ENCODE data around the gene PSTPIP1.

Gene PSTPIP1

DNA sequence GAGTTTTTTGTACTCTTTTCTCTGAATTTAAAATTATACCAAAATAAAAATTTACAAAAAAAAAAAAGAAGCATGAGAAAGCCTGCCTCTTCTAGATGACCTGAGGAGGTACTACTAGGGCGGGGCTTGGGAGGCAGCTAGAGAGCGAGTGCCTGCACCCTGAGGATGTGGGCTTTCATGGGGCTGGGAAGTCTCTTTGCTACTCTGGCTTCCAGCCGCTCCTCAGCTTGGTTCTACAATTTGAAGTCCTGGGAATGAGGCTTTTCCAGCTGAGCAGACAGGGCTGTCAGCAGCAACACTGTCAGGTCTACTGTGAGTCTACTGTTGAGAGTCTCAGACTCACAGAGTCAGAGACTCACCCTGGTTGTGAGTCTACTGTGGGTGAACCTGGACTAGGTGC is 8.2 kb upstream of the PSTPIP1 start:
- ATAC-seq (ENCODE audit: low read depth) (no peak), DNase-seq (ENCODE audit: low spot score in 2 of 2) (no peak)
- Mint-ChIP-seq H3K9me3 (no peaks in the 10 kb centered on the region), H3K27ac (no peak overlapping the region), H3K4me3 (no peak overlapping the region), H3K27me3 (no peaks in the 10 kb centered on the region), H3K4me1 (peaks cover 16% of the 10 kb centered on the region), H3K36me3 (no peaks in the 10 kb centered on the region)

DNA sequence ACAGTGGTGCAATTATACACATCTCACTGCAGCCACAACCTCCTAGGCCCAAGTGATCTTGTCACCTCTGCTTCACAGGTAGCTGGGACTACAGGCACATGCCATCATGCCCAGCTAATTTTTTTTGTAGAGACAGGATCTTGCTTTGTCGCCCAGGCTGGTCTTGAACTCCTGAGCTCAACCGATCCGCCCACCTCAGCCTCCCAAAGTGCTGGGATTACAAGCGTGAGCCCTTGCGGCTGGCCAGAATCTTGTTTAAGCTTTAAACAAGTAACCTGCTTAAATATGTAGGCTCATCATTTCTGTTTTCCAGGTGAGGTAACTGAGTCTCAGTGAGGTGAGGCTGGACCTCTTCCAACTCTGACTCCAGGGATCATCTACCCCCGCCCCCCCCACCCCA is 7.7 kb upstream of the PSTPIP1 start:
- Mint-ChIP-seq H3K36me3 (no peaks in the 10 kb centered on the region), H3K9me3 (no peaks in the 10 kb centered on the region), H3K27me3 (no peaks in the 10 kb centered on the region), H3K4me3 (no peak overlapping the region), H3K4me1 (peaks cover 20% of the 10 kb centered on the region), H3K27ac (no peak overlapping the region)
- ATAC-seq (ENCODE audit: low read depth) (no peak), DNase-seq (ENCODE audit: low spot score in 2 of 2) (no peak)

DNA sequence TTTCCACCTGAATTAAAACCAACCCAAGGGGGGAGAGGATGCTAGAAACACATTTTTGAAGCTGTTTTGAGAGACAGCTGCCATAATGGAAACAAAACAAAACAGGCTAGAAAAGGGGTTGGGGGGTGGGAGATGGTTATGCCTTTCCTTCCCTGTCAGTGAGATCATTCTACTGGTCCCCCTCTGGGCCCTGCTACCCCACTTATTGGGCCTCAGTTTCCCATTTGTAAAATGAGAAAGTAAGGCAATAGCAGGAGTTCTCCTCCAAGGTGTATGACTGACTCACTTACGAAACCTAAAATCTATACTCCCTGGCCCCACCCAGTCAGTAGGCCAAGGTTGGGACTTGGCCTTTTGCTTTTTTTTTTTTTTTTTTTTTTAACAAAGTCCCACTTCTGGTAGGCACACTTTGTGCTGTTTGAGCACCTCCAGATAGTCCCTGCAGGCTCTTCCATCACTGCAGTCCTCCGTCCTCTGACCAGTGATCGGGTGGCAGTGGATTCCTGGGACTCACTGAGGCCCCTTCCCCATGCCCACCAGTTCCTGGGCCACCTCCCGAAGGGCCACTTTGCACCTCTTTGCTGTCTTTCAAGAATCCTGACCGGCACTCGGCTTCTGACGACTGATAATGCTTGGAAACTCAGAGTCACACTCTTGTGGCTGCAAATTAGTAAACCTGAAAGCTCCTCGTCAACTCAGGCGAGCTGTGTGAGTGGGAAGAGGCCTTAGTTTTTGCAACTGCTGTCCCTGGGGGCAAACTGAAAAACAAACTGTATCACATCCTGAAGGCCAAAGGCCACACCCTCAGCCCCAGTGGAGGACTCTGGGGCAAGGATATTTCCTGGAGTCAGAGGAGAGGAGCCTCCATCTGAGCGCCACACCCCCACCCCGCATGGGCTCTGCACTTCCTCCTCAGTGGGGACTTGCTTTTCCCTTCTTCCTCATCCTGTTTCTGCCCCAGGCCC is 6.7 kb upstream of the PSTPIP1 start:
- no peaks in the 10 kb centered on the region for H3K27me3 Mint-ChIP-seq
- H3K27ac Mint-ChIP-seq: peak overlapping the region; percentile 72
- DNase-seq (ENCODE audit: low spot score in 2 of 2) (no peak), ATAC-seq (ENCODE audit: low read depth) (peak; percentile 53)
- peak overlapping the region; percentile 69 for H3K4me3 Mint-ChIP-seq
- H3K36me3 Mint-ChIP-seq: no peaks in the 10 kb centered on the region
- H3K4me1 Mint-ChIP-seq: peaks cover 25% of the 10 kb centered on the region
- H3K9me3 Mint-ChIP-seq: no peaks in the 10 kb centered on the region

DNA sequence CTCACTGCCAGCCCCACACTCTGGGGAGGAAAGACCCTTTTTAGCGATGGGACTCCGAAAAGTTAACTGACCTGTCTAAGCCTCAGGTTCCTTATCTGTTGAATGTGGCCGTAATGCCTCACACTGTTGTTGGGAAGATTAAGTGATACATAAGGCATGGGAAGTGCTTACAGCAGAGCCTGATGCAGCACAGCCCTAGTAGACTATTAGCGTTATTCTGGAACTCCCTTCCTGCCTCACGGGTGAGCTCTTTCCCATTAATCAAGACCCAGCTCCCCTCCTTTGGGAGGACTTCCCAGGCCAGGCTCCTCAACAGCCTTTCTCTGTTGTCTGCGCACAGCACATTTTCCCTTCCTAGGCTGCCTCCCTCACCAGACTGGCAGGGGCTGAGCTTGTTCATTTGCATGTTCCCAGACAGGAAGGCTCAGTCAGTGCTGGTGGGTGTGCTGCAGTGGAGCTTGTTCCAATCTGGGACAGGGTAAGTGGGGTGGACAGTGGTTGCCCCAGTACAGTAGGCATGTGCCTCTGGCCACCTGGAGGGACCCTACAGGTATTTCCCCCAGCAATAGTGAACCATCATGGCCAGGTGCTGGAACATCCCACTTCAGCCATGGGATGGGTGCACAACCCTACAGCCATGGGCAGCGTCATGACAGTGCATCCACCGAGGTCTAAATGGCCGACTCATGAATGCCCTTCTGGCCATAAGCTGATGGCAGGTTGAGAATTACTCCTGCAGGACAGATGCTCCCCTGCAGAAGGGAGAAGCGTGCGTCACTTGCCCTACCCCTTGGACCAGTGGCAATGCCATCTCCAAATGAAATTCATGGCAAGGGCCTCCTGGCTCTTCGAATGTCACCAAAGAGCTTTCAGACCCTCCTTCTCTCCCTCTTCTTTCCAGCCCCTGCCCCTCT is 5.8 kb upstream of the PSTPIP1 start:
- DNase-seq (ENCODE audit: low spot score in 2 of 2): no peak
- peak; percentile 17 for ATAC-seq (ENCODE audit: low read depth)
- no peaks in the 10 kb centered on the region for H3K27me3 Mint-ChIP-seq

DNA sequence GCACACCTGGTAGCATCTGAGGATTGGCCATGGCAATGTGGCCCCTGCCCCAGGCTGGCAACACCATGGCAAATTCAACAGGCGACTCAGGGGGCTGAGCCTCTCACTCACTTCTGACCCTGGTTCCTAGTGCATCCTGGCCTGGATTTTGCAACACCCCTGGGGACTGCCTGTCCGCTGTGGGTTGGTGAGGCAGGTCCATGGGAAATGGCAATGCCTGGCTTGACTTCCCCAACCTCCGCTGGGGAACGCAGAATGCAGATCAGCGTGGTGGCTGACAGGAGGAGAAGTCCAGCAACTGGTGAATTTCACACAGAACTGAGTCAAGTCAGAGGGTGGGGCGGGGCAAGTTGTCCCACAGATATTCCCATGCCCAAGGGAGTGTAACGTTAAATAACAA is 3.9 kb upstream of the PSTPIP1 start:
- H3K36me3 Mint-ChIP-seq: no peaks in the 10 kb centered on the region
- no peaks in the 10 kb centered on the region for H3K9me3 Mint-ChIP-seq
- ATAC-seq (ENCODE audit: low read depth): no peak
- H3K27ac Mint-ChIP-seq: no peak overlapping the region
- peaks cover 45% of the 10 kb centered on the region for H3K4me1 Mint-ChIP-seq
- H3K4me3 Mint-ChIP-seq: no peak overlapping the region
- no peak for DNase-seq (ENCODE audit: low spot score in 2 of 2)
- no peaks in the 10 kb centered on the region for H3K27me3 Mint-ChIP-seq

More for the DNA sequence above, 5.8 kb upstream of the PSTPIP1 start:
- no peaks in the 10 kb centered on the region for H3K36me3 Mint-ChIP-seq
- H3K9me3 Mint-ChIP-seq: no peaks in the 10 kb centered on the region
- H3K4me3 Mint-ChIP-seq: peak overlapping the region; percentile 69
- peak overlapping the region; percentile 72 for H3K27ac Mint-ChIP-seq
- peaks cover 32% of the 10 kb centered on the region for H3K4me1 Mint-ChIP-seq

DNA sequence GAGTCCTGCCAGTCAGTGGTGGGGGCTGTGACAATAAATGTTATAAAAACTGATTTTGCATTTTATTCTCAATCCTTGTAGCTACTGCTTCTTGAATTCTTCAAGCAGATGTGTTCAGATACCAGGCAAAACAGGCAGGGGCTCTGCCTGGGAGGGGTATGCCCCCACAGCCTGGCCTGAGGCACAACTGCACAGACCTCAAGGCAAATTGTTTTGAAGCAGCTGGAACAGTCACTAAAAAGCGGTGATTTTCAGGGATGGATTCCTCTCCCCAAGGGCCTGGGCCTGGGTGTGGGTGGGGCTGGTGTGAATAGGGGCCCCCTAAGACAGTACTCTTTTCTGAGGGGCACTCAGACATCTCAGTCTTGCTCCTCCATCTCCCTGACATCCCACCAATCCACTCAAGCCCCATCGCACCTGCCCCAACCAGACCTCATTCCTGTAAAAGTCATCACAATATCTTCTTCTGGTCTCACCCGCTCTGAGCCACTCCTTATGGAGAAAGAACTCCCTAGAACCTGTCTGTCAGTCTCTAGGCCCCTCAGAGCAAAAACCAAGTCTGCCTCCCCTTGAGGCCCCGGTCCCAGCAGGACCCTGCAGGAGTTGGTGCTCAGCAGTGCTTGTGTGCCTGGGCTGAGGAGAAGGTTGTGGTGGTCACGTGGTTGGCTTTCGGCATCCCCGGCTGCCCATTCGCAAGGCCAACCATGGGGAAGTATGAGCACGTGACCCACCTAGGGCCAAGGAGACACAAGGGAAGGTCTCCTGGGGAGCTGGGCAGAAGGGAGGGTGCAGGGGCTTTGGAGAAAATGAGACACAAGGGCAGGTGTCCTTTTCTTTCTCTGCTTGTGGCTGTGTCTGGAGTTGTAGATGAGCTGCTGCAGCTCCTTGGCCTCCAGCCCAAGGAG is 2.9 kb upstream of the PSTPIP1 start:
- DNase-seq (ENCODE audit: low spot score in 2 of 2) (no peak), ATAC-seq (ENCODE audit: low read depth) (no peak)
- Mint-ChIP-seq H3K27me3 (no peaks in the 10 kb centered on the region), H3K36me3 (no peaks in the 10 kb centered on the region), H3K4me3 (no peak overlapping the region), H3K4me1 (peaks cover 45% of the 10 kb centered on the region), H3K27ac (no peak overlapping the region), H3K9me3 (no peaks in the 10 kb centered on the region)

DNA sequence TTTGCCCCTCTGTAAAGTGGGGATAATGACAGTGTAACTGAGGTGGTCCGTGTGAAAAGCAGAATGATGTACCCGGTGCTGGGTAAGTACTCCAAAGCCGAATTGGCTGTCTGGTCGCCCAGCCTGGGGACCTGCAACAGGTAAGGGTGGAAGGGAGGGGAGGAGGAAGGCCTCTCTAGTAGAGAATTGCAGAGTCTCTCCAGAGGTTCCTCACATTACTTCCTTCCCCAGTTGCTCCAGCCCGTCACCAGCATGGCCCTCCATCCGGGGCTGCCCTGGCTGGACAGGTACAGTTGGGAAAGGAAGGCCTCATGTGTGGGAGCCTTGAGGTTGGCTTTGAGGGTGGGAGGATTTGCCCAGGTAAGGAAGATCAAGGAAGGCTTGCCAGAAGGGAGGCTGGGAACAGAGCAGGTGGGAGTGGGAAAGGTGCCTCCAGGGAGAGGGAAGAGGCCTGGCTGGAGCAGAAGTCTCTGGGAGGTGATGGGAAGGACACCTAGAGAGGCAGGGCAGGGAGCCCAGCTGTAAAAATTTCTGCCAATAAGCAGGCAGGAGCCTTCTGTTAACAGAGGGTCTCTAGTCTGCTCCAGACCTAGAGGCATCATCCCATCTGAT is 1.7 kb upstream of the PSTPIP1 start:
- Mint-ChIP-seq H3K9me3 (no peaks in the 10 kb centered on the region), H3K27me3 (no peaks in the 10 kb centered on the region), H3K4me3 (peak overlapping the region; percentile 21), H3K36me3 (no peaks in the 10 kb centered on the region), H3K27ac (peak overlapping the region; percentile 62), H3K4me1 (peaks cover 48% of the 10 kb centered on the region)
- ATAC-seq (ENCODE audit: low read depth): no peak
- DNase-seq (ENCODE audit: low spot score in 2 of 2): no peak

DNA sequence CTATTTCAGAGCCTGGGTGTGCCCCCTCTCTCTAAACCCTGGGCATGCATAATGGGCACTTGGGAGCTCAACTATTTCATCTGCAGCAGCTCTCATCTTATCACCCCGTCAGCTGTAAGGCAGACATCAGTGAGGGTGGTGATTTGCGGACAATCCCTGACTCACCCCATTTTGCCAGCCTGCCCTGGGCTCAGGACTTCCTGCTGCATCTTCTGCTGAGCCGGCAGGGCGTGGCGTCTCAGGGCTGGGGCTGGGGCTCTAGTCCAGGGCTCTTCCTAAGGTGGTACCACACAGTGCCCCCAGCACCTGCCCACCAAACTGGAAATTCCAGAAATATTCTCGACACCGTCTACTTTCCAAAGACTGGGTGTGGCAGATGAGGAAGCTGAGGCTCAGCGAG is 925 bp upstream of the PSTPIP1 start:
- DNase-seq (ENCODE audit: low spot score in 2 of 2) (no peak), ATAC-seq (ENCODE audit: low read depth) (no peak)
- H3K4me1 Mint-ChIP-seq: peaks cover 44% of the 10 kb centered on the region
- peaks cover 4% of the 10 kb centered on the region for H3K36me3 Mint-ChIP-seq
- no peaks in the 10 kb centered on the region for H3K27me3 Mint-ChIP-seq
- peak overlapping the region; percentile 94 for H3K27ac Mint-ChIP-seq
- peak overlapping the region; percentile 55 for H3K4me3 Mint-ChIP-seq
- no peaks in the 10 kb centered on the region for H3K9me3 Mint-ChIP-seq

DNA sequence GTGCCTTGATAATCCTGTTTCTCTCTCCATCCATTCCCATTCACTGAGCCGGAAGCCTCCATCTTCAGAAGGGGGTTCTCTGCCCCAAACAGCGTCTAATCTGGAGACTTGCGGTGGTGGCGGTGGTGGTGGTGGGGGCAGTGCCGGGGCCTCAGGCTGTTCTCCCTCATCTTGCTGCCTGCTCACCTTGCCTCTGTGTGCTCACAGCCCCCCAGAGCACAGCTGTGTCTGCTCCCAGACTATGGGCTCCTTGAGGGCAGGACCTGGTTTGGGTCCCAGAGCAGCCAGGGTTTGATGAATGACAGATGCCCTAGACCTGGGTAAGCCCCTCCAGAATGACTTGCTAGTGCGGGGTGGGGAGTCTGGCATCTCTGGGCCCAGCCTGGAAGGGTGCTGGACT is 430 bp upstream of the PSTPIP1 start:
- Mint-ChIP-seq H3K27ac (peak overlapping the region; percentile 94), H3K9me3 (no peaks in the 10 kb centered on the region), H3K27me3 (no peaks in the 10 kb centered on the region), H3K36me3 (peaks cover 4% of the 10 kb centered on the region), H3K4me3 (peak overlapping the region; percentile 93), H3K4me1 (peaks cover 43% of the 10 kb centered on the region)
- no peak for ATAC-seq (ENCODE audit: low read depth)
- no peak for DNase-seq (ENCODE audit: low spot score in 2 of 2)

DNA sequence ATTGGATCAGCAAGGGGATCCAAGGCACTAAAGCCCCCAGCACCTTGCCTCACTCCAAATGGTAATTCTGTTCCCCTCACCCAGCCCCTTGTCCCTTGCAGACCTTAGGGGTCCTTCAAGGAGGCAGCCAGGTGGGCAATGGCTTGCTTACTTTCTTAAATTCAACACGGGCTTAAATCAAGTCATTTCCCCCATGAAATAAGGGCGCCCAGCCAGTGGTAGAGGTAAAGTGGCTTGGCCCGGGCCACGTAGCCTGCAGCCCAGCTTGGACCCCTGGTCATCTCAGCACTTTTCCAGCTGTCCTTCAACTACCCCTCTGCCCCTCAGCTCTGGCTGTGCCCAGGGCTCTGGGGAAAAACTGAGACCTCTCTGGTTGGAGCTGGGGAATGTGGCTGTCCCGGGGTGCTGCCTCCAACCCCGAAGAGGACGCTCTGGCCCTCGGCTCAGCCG is 1.2 kb downstream of the PSTPIP1 start:
- H3K4me3 Mint-ChIP-seq: peak overlapping the region; percentile 93
- peak overlapping the region; percentile 94 for H3K27ac Mint-ChIP-seq
- H3K9me3 Mint-ChIP-seq: no peaks in the 10 kb centered on the region

DNA sequence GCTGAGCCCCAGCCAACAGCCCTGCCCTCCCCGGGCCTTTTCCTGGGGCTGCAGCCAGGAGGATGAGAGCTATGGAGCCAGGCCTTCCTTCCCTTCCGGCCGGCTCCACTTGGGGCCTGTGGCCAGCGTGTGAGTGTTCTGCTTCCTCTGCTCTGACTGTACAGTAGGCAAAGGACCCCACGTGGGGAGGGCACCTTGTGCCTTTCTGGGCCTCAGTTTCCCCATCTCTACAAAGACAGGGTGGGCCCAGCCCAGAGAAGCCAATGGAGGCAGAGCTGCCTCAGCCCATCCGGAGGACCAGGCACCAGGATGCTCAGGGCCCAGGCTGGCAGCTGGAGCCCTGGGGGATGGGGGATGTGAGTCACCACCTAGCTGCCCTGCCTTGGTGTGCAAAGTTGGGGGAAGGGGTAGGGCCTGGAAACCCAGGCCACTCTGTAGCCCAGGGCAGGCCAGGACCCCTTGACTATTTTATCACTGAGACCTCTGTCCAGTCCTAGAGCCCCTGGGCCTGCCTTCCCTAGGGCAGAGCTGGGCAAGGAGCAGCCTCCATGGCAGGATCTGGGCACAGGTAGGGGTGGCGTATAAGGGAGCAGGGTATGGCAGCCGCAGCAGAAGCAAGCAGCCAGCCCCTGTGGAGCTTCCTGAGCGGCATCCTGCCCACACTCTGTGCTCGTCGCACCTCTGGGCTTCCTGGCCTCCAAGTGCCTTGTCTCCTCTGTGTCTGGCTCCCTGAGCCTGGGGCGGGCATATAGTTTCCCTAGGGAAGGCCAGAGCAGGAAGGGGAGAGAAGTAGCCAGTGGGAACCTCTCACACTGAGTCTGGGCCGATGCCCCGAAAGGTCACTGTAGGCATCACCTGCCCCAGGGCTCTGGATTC is 1.8 kb downstream of the PSTPIP1 start:
- Mint-ChIP-seq H3K9me3 (no peaks in the 10 kb centered on the region), H3K4me3 (peak overlapping the region; percentile 93), H3K27me3 (no peaks in the 10 kb centered on the region), H3K4me1 (peaks cover 44% of the 10 kb centered on the region), H3K27ac (peak overlapping the region; percentile 35), H3K36me3 (peaks cover 6% of the 10 kb centered on the region)
- DNase-seq (ENCODE audit: low spot score in 2 of 2): no peak
- ATAC-seq (ENCODE audit: low read depth): no peak

More for the DNA sequence above, 1.2 kb downstream of the PSTPIP1 start:
- peaks cover 41% of the 10 kb centered on the region for H3K4me1 Mint-ChIP-seq
- peaks cover 6% of the 10 kb centered on the region for H3K36me3 Mint-ChIP-seq
- H3K27me3 Mint-ChIP-seq: no peaks in the 10 kb centered on the region
- DNase-seq (ENCODE audit: low spot score in 2 of 2) (no peak), ATAC-seq (ENCODE audit: low read depth) (no peak)

DNA sequence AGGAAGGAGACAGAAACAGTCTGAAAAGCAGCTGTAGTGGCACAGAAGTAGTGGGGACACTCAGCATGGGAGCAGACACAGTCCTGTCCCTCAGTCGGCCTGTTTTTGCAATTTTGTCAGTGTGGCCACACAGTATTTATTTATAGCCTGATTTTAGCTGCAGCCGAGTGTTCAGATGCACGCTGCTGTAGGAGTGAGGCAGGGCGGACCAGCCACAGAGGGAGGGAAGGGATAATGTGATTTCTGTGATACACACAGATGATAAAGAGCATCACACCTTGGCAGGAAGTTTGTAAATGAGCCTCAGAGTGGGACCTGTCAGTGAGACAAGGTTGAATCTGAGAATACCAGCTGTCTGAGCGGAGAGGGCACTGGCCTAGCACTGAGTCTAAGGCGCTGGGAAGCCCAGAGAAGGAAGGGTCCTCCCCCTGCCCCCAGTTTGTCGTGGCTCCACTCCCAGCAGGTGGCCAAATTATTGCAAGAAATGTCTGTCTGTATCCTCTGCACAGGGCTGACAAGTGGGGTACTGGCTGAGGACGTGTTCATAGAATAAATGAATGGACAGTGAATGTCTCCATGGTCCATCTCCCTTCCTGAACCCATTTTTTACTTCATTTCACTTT is 3.8 kb downstream of the PSTPIP1 start:
- Mint-ChIP-seq H3K9me3 (no peaks in the 10 kb centered on the region), H3K4me3 (no peak overlapping the region), H3K27me3 (no peaks in the 10 kb centered on the region), H3K36me3 (peaks cover 6% of the 10 kb centered on the region), H3K27ac (no peak overlapping the region), H3K4me1 (peaks cover 51% of the 10 kb centered on the region)
- DNase-seq (ENCODE audit: low spot score in 2 of 2) (no peak), ATAC-seq (ENCODE audit: low read depth) (no peak)
